ENCODE data around the gene TBC1D5. TPM values are rescaled to one million over a fixed set of nuclear protein-coding genes. Genes with fewer than 3 reads are reported as not detected.
A peak's percentile ranks its signal among the peaks of the same experiment; 100 is the strongest.

Gene TBC1D5
- total RNA-seq, 3 donors from 2014 or later (not counting 1 experiment from before 2014, with no cell fraction given): 63.8 to 81.9 (median 74.9) TPM

DNA sequence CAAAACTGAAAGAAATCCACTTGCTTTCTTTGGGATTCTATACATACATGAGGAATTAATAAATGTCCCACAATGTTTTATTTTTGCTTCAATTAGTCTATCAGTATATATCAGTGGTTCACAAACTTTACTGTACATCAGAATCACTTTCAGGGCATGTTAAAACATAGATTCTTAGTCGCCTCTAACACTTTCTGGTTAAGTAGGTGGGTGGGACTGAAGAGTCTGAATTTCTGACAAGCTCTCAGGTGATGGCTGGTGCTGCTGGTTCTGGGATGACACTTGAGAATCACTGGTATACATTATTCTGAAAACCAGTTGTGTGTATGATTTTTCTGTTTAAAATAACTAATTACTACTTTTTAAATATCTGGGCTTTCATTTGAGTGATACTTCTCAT is 393.3 kb downstream of the TBC1D5 start:
- 50% methylated on average over 1 of the region's 1 CpG for whole genome bisulfite sequencing (ENCODE audit: insufficient coverage)
- TF ChIP-seq, protein P1, sequence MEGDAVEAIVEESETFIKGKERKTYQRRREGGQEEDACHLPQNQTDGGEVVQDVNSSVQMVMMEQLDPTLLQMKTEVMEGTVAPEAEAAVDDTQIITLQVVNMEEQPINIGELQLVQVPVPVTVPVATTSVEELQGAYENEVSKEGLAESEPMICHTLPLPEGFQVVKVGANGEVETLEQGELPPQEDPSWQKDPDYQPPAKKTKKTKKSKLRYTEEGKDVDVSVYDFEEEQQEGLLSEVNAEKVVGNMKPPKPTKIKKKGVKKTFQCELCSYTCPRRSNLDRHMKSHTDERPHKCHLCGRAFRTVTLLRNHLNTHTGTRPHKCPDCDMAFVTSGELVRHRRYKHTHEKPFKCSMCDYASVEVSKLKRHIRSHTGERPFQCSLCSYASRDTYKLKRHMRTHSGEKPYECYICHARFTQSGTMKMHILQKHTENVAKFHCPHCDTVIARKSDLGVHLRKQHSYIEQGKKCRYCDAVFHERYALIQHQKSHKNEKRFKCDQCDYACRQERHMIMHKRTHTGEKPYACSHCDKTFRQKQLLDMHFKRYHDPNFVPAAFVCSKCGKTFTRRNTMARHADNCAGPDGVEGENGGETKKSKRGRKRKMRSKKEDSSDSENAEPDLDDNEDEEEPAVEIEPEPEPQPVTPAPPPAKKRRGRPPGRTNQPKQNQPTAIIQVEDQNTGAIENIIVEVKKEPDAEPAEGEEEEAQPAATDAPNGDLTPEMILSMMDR (IDR thresholded peaks at IDR 0.05): no peak
- H3K36me3 Mint-ChIP-seq: peaks cover 6% of the 10 kb centered on the region
- Histone ChIP-seq H3K27me3 (ENCODE audit: control insufficient read depth, insufficient read depth, low read length) (no peaks in the 10 kb centered on the region), H3K4me3 (ENCODE audit: low read length) (no peak overlapping the region), H3K27ac (ENCODE audit: low read length) (no peak overlapping the region), H3K4me1 (ENCODE audit: control insufficient read depth, insufficient read depth, low read length) (no peaks in the 10 kb centered on the region), H3K36me3 (ENCODE audit: control insufficient read depth, insufficient read depth, low read length) (no peaks in the 10 kb centered on the region), H3K9me3 (ENCODE audit: control insufficient read depth, insufficient read depth, low read length) (no peaks in the 10 kb centered on the region)
- H3K27me3 Mint-ChIP-seq (ENCODE audit: low read depth in 2 of 2): no peaks in the 10 kb centered on the region
- intact Hi-C loops (cut with micrococcal nuclease): no loop called here
- no peaks in the 10 kb centered on the region for H3K9me3 Mint-ChIP-seq
- DNase-seq: no peak
- H3K27ac Mint-ChIP-seq: no peak overlapping the region
- H3K4me1 Mint-ChIP-seq: peaks cover 7 to 9% of the 10 kb centered on the region in 2 donors
- no peak overlapping the region for H3K4me3 Mint-ChIP-seq
- ATAC-seq: no peak

DNA sequence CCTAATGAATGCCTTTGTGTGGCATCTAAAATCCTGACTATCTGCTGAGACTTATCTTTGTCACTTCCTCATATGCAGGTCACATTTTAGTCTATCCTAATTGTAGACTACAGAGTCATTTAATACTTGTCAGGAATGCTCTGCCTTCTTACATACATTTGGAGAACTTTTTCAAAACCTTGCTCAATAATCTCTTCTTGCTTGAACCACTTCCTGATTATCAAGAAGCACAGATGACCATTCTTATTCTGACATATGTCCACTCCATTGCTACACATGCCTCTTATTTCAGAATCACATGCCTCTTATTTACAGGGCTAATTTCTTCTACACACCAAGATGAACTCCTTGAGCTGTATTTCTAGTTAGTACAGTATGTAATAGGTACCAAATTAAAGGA is 400.3 kb downstream of the TBC1D5 start:
- H3K9me3 Mint-ChIP-seq: no peaks in the 10 kb centered on the region
- no peak overlapping the region for H3K4me3 ChIP-seq (ENCODE audit: low read length)

DNA sequence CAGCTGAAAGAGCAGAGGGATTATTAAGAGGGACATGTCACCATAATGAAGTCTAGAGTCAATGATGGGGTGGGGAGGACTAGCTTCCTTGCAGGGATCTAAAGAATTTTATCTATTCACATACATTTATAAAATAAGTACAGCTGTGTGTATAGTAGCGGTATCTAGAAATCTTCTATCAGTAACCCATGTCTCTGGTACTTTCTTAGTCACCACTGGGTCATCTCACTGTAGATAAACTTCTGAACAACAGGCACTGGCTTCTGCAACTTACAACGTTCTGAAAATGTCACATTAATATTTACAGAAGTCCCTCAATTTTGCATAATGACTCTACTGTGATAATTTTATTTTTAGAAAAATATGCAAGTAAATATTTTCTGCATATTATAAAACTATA is 401.7 kb downstream of the TBC1D5 start:
- no peaks in the 10 kb centered on the region for H3K36me3 ChIP-seq (ENCODE audit: control insufficient read depth, insufficient read depth, low read length)
- Mint-ChIP-seq H3K27ac (no peak overlapping the region), H3K4me3 (no peak overlapping the region), H3K4me1 (no peaks in the 10 kb centered on the region), H3K36me3 (no peaks in the 10 kb centered on the region), H3K9me3 (no peaks in the 10 kb centered on the region), H3K27me3 (ENCODE audit: low read depth in 2 of 2) (no peaks in the 10 kb centered on the region)
- TF ChIP-seq, protein P1 (IDR thresholded peaks at IDR 0.05): no peak
- DNase-seq: no peak
- intact Hi-C loops (cut with micrococcal nuclease): no loop called here
- no peak overlapping the region for H3K4me3 ChIP-seq (ENCODE audit: low read length)
- peak in 1 of 3 donors; percentile 73 for ATAC-seq
- no peaks in the 10 kb centered on the region for H3K4me1 ChIP-seq (ENCODE audit: control insufficient read depth, insufficient read depth, low read length)
- no peaks in the 10 kb centered on the region for H3K9me3 ChIP-seq (ENCODE audit: control insufficient read depth, insufficient read depth, low read length)
- no CpG with 5 or more reads among the region's 2 CpGs for WGBS (ENCODE audit: insufficient coverage)
- no peak overlapping the region for H3K27ac ChIP-seq (ENCODE audit: low read length)
- no peaks in the 10 kb centered on the region for H3K27me3 ChIP-seq (ENCODE audit: control insufficient read depth, insufficient read depth, low read length)

More for the DNA sequence above, 400.3 kb downstream of the TBC1D5 start:
- intact Hi-C loops (cut with micrococcal nuclease): no loop called here
- TF ChIP-seq, protein P1 (IDR thresholded peaks at IDR 0.05): no peak
- ATAC-seq (no peak), DNase-seq (no peak)
- Histone ChIP-seq H3K4me1 (ENCODE audit: control insufficient read depth, insufficient read depth, low read length) (no peaks in the 10 kb centered on the region), H3K27me3 (ENCODE audit: control insufficient read depth, insufficient read depth, low read length) (no peaks in the 10 kb centered on the region), H3K36me3 (ENCODE audit: control insufficient read depth, insufficient read depth, low read length) (no peaks in the 10 kb centered on the region), H3K27ac (ENCODE audit: low read length) (no peak overlapping the region), H3K9me3 (ENCODE audit: control insufficient read depth, insufficient read depth, low read length) (no peaks in the 10 kb centered on the region)
- Mint-ChIP-seq H3K4me1 (no peaks in the 10 kb centered on the region), H3K36me3 (no peaks in the 10 kb centered on the region), H3K27me3 (ENCODE audit: low read depth in 2 of 2) (no peaks in the 10 kb centered on the region), H3K27ac (no peak overlapping the region), H3K4me3 (no peak overlapping the region)

DNA sequence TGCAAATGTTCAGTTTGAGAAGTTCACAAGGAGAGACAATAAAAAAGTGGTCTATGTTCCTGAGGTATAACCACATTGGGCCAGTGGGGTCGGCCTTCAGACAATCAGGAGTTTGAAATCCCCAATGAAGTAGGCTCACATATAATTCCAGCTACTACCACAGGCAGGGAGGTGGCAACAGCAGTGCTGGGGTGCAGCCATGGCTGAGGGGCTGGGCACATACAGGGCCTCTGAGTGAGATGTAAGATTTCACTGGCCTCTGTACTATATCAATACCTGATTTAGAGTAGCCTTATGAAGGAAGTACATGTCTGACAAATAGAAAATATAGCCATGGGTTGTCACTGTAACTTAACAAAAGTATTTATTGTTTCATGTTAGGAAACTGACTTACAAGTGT is 402.2 kb downstream of the TBC1D5 start:
- no peak overlapping the region for H3K27ac ChIP-seq (ENCODE audit: low read length)
- no peaks in the 10 kb centered on the region for H3K9me3 ChIP-seq (ENCODE audit: control insufficient read depth, insufficient read depth, low read length)
- H3K4me1 Mint-ChIP-seq: no peaks in the 10 kb centered on the region
- intact Hi-C loops (cut with micrococcal nuclease): no loop called here
- no peaks in the 10 kb centered on the region for H3K4me1 ChIP-seq (ENCODE audit: control insufficient read depth, insufficient read depth, low read length)
- no peaks in the 10 kb centered on the region for H3K27me3 ChIP-seq (ENCODE audit: control insufficient read depth, insufficient read depth, low read length)
- ATAC-seq: no peak
- no peak for DNase-seq
- no peaks in the 10 kb centered on the region for H3K27me3 Mint-ChIP-seq (ENCODE audit: low read depth in 2 of 2)
- H3K4me3 Mint-ChIP-seq: no peak overlapping the region
- H3K9me3 Mint-ChIP-seq: no peaks in the 10 kb centered on the region
- no peak overlapping the region for H3K27ac Mint-ChIP-seq
- H3K36me3 ChIP-seq (ENCODE audit: control insufficient read depth, insufficient read depth, low read length): no peaks in the 10 kb centered on the region
- no peaks in the 10 kb centered on the region for H3K36me3 Mint-ChIP-seq
- TF ChIP-seq, protein P1 (IDR thresholded peaks at IDR 0.05): no peak
- WGBS (ENCODE audit: insufficient coverage): 100% methylated on average over 1 of the region's 1 CpG
- no peak overlapping the region for H3K4me3 ChIP-seq (ENCODE audit: low read length)

Data from natural killer cell (primary cell).